Ishikawa (cell line): ENCODE measurements around the gene BCCIP.

ENCODE experiments used
- CEBPB ChIP-seq: IDR thresholded peaks from 2 replicates; pipeline ENCODE4 v1.6.1; 2012
- CREB1 ChIP-seq: IDR thresholded peaks from 2 replicates; pipeline ENCODE4 v1.6.1; 2012; ENCODE audit warnings: low read depth
- EGR1 ChIP-seq: IDR thresholded peaks from 2 replicates; pipeline ENCODE4 v1.6.1; 2012
- EP300 ChIP-seq: IDR thresholded peaks from 2 replicates; pipeline ENCODE4 v1.6.1; 2012; ENCODE audit warnings: borderline replicate concordance
- FOXM1 ChIP-seq: IDR thresholded peaks from 2 replicates; pipeline ENCODE4 v1.6.1; 2012; ENCODE audit warnings: low read depth, borderline replicate concordance
- NFIC ChIP-seq: IDR thresholded peaks from 2 replicates; pipeline ENCODE4 v1.6.1; 2012
- RAD21 ChIP-seq: IDR thresholded peaks from 2 replicates; pipeline ENCODE4 v1.6.1; 2012; ENCODE audit warnings: low read depth
- TAF1 ChIP-seq: IDR thresholded peaks from 2 replicates; pipeline ENCODE4 v1.6.1; 2012; ENCODE audit warnings: low read depth, mild to moderate bottlenecking
- TCF12 ChIP-seq: IDR thresholded peaks from 2 replicates; pipeline ENCODE4 v1.6.1; 2012; ENCODE audit warnings: low read depth
- TEAD4 ChIP-seq: IDR thresholded peaks from 2 replicates; pipeline ENCODE4 v1.6.1; 2012
- USF1 ChIP-seq: IDR thresholded peaks from 2 replicates; pipeline ENCODE4 v1.6.1; 2012
- YY1 ChIP-seq: IDR thresholded peaks from 2 replicates; pipeline ENCODE4 v1.6.1; 2012; ENCODE audit warnings: low read depth
- ZBTB7A ChIP-seq: IDR thresholded peaks from 2 replicates; pipeline ENCODE4 v1.6.1; 2012; ENCODE audit warnings: low read depth
- TF ChIP-seq, protein P1 (sequence below): IDR thresholded peaks from 2 replicates; pipeline ENCODE4 v1.6.1; 2012
- TF ChIP-seq, protein P2 (sequence below): IDR thresholded peaks from 2 replicates; pipeline ENCODE4 v1.6.1; 2012; ENCODE audit warnings: low read depth, mild to moderate bottlenecking

Gene BCCIP

GRCh38 chr10:125802131-125802530, 21.2 kb upstream of the BCCIP start:
- TF ChIP-seq, protein P1, sequence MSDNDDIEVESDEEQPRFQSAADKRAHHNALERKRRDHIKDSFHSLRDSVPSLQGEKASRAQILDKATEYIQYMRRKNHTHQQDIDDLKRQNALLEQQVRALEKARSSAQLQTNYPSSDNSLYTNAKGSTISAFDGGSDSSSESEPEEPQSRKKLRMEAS = no peak
- no peak for TF ChIP-seq EP300
- no peak for TF ChIP-seq FOXM1

- TF ChIP-seq USF1 (no peak), TEAD4 (no peak), EP300 (no peak), RAD21 (no peak), TCF12 (no peak), YY1 (no peak), CREB1 (no peak), CEBPB (no peak), ZBTB7A (no peak), NFIC (no peak), TAF1 (no peak), EGR1 (no peak), FOXM1 (no peak)
- TF ChIP-seq, protein P1 = no peak
- TF ChIP-seq, protein P2, sequence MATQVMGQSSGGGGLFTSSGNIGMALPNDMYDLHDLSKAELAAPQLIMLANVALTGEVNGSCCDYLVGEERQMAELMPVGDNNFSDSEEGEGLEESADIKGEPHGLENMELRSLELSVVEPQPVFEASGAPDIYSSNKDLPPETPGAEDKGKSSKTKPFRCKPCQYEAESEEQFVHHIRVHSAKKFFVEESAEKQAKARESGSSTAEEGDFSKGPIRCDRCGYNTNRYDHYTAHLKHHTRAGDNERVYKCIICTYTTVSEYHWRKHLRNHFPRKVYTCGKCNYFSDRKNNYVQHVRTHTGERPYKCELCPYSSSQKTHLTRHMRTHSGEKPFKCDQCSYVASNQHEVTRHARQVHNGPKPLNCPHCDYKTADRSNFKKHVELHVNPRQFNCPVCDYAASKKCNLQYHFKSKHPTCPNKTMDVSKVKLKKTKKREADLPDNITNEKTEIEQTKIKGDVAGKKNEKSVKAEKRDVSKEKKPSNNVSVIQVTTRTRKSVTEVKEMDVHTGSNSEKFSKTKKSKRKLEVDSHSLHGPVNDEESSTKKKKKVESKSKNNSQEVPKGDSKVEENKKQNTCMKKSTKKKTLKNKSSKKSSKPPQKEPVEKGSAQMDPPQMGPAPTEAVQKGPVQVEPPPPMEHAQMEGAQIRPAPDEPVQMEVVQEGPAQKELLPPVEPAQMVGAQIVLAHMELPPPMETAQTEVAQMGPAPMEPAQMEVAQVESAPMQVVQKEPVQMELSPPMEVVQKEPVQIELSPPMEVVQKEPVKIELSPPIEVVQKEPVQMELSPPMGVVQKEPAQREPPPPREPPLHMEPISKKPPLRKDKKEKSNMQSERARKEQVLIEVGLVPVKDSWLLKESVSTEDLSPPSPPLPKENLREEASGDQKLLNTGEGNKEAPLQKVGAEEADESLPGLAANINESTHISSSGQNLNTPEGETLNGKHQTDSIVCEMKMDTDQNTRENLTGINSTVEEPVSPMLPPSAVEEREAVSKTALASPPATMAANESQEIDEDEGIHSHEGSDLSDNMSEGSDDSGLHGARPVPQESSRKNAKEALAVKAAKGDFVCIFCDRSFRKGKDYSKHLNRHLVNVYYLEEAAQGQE = no peak
Observed at GRCh38 chr10:125802739-125803138, 20.6 kb upstream of the BCCIP start.

- TF ChIP-seq YY1 = no peak
- no peak for TF ChIP-seq NFIC
- no peak for TF ChIP-seq ZBTB7A
- TF ChIP-seq, protein P1 = no peak
- no peak for TF ChIP-seq EGR1
- TF ChIP-seq CREB1 = no peak
- TF ChIP-seq EP300 = no peak
- no peak for TF ChIP-seq TEAD4
- no peak for TF ChIP-seq FOXM1
- no peak for TF ChIP-seq CEBPB
- TF ChIP-seq RAD21 = no peak
- no peak for TF ChIP-seq TAF1
- TF ChIP-seq, protein P2 = no peak
- TF ChIP-seq TCF12 = no peak
- no peak for TF ChIP-seq USF1
Observed at GRCh38 chr10:125808047-125808446, 15.3 kb upstream of the BCCIP start.

DNA sequence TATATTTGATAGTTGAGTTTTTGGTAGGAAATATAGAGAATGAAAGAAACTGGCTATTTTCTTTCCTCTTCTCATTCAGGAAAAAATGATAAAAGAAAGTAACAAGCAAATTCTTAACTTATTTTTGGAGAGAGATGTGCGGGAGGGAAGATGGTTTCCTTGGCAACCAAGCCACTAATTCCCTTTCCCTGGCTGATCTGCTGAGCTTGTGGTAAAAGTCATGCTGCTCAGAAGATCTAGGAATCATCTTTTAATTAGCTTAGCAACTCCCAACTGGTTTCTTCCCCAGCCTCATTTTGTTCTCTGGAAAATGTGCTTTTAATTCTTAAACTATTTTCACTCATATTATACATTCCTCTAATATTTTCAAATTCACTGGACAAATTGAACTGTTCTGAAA, 12.1 kb upstream of the BCCIP start:
- no peak for TF ChIP-seq EGR1
- TF ChIP-seq NFIC = no peak
- TF ChIP-seq, protein P2 = no peak
- TF ChIP-seq, protein P1 = no peak
- TF ChIP-seq YY1 = no peak
- TF ChIP-seq TAF1 = no peak
- no peak for TF ChIP-seq TEAD4
- no peak for TF ChIP-seq FOXM1
- no peak for TF ChIP-seq CREB1
- no peak for TF ChIP-seq ZBTB7A
- TF ChIP-seq USF1 = no peak
- no peak for TF ChIP-seq CEBPB
- TF ChIP-seq RAD21 = no peak
- TF ChIP-seq EP300 = no peak
